ENCODE measurements around the gene SLC66A2. TPM values are rescaled to one million over a fixed set of nuclear protein-coding genes. Genes with fewer than 3 reads are reported as not detected.

The SLC66A2 gene
- total RNA-seq = 100 to 1,000 TPM in 1 of 4 donors, 10 to 100 TPM in 3; 41.4 to 310 (median 78.5) TPM

- TF ChIP-seq, protein P1, sequence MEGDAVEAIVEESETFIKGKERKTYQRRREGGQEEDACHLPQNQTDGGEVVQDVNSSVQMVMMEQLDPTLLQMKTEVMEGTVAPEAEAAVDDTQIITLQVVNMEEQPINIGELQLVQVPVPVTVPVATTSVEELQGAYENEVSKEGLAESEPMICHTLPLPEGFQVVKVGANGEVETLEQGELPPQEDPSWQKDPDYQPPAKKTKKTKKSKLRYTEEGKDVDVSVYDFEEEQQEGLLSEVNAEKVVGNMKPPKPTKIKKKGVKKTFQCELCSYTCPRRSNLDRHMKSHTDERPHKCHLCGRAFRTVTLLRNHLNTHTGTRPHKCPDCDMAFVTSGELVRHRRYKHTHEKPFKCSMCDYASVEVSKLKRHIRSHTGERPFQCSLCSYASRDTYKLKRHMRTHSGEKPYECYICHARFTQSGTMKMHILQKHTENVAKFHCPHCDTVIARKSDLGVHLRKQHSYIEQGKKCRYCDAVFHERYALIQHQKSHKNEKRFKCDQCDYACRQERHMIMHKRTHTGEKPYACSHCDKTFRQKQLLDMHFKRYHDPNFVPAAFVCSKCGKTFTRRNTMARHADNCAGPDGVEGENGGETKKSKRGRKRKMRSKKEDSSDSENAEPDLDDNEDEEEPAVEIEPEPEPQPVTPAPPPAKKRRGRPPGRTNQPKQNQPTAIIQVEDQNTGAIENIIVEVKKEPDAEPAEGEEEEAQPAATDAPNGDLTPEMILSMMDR (IDR thresholded peaks at IDR 0.05; ENCODE audit: low read depth) = no peak
These were observed at the start of gene SLC66A2 for GRCh38 chr18:79951545-79952455. SLC66A2 (minus strand) TSS chr18:79951653; CDS start chr18:79950926, 727 bp downstream.

DNA sequence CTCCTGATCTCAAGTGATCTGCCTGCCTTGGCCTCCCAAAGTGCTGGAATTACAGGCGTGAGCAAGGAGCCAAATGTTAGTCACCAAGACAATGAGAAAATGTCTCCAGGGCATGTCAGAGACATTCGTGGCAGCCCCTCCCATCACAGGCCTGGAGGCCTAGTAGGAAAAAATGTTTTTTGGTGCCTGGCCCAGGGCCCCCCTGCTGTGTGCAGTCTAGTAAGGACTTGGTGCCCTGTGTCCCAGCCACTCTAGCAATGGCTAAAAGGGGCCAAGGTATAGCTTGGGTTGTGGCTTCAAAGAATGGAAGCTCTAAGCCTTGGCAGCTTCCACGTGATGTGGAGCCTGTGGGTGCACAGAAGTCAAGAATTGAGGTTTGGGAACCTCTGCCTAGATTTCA is 49.4 kb upstream of the SLC66A2 start:
- TF ChIP-seq, protein P1 (IDR thresholded peaks at IDR 0.05; ENCODE audit: low read depth) = no peak

DNA sequence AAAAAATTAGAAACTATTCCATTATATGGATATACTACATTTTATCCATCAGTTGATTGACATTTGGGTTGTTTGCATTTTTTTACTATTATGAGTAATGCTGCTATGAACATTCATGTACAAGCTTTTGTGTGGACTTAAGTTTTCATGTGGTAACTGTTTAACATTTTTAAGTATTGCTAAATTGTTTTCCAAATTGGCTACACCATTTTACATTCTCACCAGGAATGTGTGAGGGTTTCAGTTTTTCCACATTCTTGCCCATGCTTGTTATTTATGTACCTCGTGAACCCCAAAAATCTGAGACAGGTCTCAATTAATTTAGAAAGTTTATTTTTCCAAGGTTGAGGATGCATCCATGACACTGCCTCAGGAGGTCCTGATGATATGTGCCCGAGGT is 40.0 kb upstream of the SLC66A2 start:
- TF ChIP-seq, protein P1 (IDR thresholded peaks at IDR 0.05; ENCODE audit: low read depth) = no peak

DNA sequence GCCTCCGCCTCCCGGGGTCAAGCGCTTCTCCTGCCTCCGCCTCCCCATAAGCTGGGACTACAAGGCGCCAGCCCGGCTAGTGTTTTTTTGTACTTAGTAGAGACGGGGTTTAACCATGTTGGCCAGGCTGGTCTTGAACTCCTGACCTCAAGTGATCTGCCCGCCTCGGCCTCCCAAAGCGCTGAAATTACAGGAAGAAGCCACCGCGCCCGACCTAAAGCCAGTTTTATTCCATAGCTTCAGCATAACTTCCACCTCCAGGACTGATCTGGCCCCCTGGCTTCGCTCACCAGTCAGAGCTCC is 37.7 kb upstream of the SLC66A2 start:
- TF ChIP-seq, protein P1 (IDR thresholded peaks at IDR 0.05; ENCODE audit: low read depth) = no peak

- TF ChIP-seq, protein P1 (IDR thresholded peaks at IDR 0.05; ENCODE audit: low read depth) = no peak
These were observed 37.2 kb upstream of the SLC66A2 start, which contains the start of gene TXNL4A for GRCh38 chr18:79988451-79989194. TXNL4A (minus strand) TSS chr18:79988563; CDS start chr18:79988392, 171 bp downstream.

DNA sequence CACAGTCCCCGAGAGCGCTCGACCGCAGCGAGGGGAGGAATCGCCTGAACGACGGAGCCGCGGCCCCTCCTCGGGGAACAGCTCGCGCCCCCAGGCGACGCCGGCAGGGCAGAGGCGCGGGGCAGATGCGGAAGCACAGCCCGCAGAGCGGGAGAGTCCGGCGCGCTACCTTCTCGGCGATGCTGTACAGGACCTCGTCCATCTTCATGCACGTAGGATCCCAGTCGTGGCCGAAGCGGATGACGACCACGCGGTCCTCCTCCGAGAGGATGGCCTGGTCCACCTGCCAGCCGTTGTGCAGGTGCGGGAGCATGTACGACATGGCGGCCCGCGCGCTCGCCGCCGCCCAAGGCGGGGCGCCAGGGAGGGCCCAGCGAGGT is 36.6 kb upstream of the SLC66A2 start:
- TF ChIP-seq, protein P1 (IDR thresholded peaks at IDR 0.05; ENCODE audit: low read depth) = no peak

DNA sequence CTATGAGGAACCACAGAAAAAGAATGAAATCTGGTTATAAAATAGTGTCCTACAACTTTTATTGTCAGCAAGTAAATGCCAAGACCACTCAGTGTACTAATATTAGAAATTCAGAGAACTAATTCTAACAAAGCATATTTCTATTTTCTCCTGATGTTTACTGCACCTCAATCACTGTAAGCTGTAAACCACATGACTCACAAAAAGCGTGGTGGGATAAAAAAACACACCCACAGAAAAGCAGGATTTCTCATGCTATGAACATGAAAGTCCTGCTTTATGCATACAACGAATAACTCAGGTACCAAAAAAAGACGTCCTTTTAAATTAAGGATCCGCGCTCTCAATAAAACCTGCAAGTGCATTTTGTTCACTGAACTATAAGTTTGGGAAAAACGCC is 36.1 kb upstream of the SLC66A2 start:
- TF ChIP-seq, protein P1 (IDR thresholded peaks at IDR 0.05; ENCODE audit: low read depth) = no peak
